GM10248 (cell line): ENCODE measurements around the gene HMGCL.

ENCODE experiments used
- CTCF ChIA-PET: fragments of 300-600 bp; sonication (Branson Sonifier 250); formaldehyde crosslinking; extraction: SDS; loops from one replicate; lab custom pipeline; 2021; ENCODE audit warnings: antibody characterized with exemption; lab: Yijun Ruan, JAX
- POLR2A ChIA-PET: fragments of 350-650 bp; sonication (Branson Sonifier 250); formaldehyde crosslinking; extraction: SDS; loops from one replicate; lab custom pipeline; 2020; ENCODE audit warnings: antibody characterized with exemption; lab: Yijun Ruan, JAX
- DNase-seq: peaks from one replicate; pipeline ENCODE4 v3.0.0; 2012; ENCODE audit errors: extremely low spot score
- TF ChIP-seq, protein P1 (sequence below): IDR thresholded peaks from 2 replicates; pipeline ENCODE4 v1.5.1; 2012; ENCODE audit warnings: mild to moderate bottlenecking, low read depth; ENCODE audit errors: extremely low read depth, missing control alignments, control extremely low read depth

HMGCL gene

DNA sequence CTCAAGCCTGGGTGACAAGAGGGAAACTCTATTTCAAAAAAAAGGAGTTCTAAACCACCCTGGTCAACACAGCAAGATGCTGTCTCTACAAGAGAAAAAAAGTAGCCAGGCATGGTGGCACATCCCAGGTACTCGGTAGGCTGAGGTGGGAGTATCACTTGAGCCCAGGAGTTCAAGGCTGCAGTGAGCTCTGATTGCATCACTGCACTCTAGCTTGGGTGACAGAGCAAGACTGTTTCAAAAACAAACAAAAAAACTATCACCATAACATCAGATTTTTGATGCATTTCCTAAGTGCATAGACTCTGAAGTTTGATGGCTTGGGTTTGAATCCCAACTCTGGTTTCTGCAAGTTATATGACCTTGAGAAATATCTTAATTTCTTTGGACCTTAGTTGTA lies 72.3 kb downstream of the HMGCL start:
- CTCF ChIA-PET = interaction anchor here (0.9 to 2.5 kb wide), 6 partner anchors 10 to 88 kb away, joined by 3 to 9 read pairs (median 4); no protein-coding TSS in a partner anchor
- TF ChIP-seq, protein P1, sequence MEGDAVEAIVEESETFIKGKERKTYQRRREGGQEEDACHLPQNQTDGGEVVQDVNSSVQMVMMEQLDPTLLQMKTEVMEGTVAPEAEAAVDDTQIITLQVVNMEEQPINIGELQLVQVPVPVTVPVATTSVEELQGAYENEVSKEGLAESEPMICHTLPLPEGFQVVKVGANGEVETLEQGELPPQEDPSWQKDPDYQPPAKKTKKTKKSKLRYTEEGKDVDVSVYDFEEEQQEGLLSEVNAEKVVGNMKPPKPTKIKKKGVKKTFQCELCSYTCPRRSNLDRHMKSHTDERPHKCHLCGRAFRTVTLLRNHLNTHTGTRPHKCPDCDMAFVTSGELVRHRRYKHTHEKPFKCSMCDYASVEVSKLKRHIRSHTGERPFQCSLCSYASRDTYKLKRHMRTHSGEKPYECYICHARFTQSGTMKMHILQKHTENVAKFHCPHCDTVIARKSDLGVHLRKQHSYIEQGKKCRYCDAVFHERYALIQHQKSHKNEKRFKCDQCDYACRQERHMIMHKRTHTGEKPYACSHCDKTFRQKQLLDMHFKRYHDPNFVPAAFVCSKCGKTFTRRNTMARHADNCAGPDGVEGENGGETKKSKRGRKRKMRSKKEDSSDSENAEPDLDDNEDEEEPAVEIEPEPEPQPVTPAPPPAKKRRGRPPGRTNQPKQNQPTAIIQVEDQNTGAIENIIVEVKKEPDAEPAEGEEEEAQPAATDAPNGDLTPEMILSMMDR = no peak
- POLR2A ChIA-PET = no interaction called here
- DNase-seq = no peak
